HepG2 (cell line): Measurements from ENCODE around the gene OR2V2. TPM values are rescaled to one million over a fixed set of nuclear protein-coding genes. Genes with fewer than 3 reads are reported as not detected.
A peak's percentile ranks its signal among the peaks of the same experiment; 100 is the strongest.

ENCODE experiments used
- ARID4A ChIP-seq: sonication (generic); formaldehyde crosslinking; IDR thresholded peaks from 2 replicates; pipeline ENCODE4 v1.5.0; 2020; ENCODE audit warnings: mild to moderate bottlenecking, missing genetic modification reagents, borderline replicate concordance
- KIAA2018 ChIP-seq: sonication (generic); formaldehyde crosslinking; IDR thresholded peaks from 2 replicates; pipeline ENCODE4 v1.5.0; 2020; ENCODE audit warnings: mild to moderate bottlenecking, missing genetic modification reagents, borderline replicate concordance
- PAXIP1 ChIP-seq: sonication (generic); formaldehyde crosslinking; conservative IDR thresholded peaks from 2 replicates; pipeline ENCODE4 v1.4.0; 2020; ENCODE audit warnings: mild to moderate bottlenecking, missing genetic modification reagents, moderate library complexity
- RBM22 ChIP-seq: fragments of 200-400 bp; formaldehyde crosslinking; optimal IDR thresholded peaks from 2 replicates; pipeline ENCODE3; 2017; ENCODE audit warnings: mild to moderate bottlenecking, low read length, moderate library complexity
- ZBTB43 ChIP-seq: sonication (generic); formaldehyde crosslinking; conservative IDR thresholded peaks from 2 replicates; pipeline ENCODE4 v1.4.0; 2020; ENCODE audit warnings: missing genetic modification reagents
- polyA plus RNA-seq, 8 experiments: library from polyadenylated mRNA; depleted of rRNA in 3 of 8; stranded (reverse) in 7 of 8; unstranded in 1 of 8; fragments of >200 nt; fragmentation: Illumina TruSeq in 4 of 8; extraction: Trizol in 4 of 8; gene quantifications; 2 replicates each; pipeline versions ENCODE4 v1.2.1 to v1.2.3, GENCODE V29; 2011 to 2016; ENCODE audit warnings: low read depth in 4 of 8, missing spikeins in 1 of 8, mixed read lengths in 1 of 8; ENCODE audit not compliant: insufficient read depth in 1 of 8
- total RNA-seq, 5 experiments: library from RNA; depleted of rRNA; stranded (reverse); fragments of >200 nt; fragmentation: Illumina TruSeq; extraction: Trizol; gene quantifications; 2 replicates each; pipeline ENCODE4 v1.2.3, GENCODE V29; 2016; ENCODE audit warnings: low read depth in 1 of 5

OR2V2 gene
- total and polyA plus RNA-seq, 2 of the 13 experiments (the other 11 are each of a cell fraction or from before 2014, with no cell fraction given), result not detected

- TF ChIP-seq PAXIP1 (CRISPR knock-in tag) (no peak), ARID4A (CRISPR knock-in tag) (no peak), RBM22 (no peak), KIAA2018 (CRISPR knock-in tag) (peak; percentile 16; the same call in 1 of the 2 replicates), ZBTB43 (0 out of 2 replicates have a peak, but pooled peaks have one; percentile 18)
These were observed 43.5 kb downstream of the OR2V2 start (continued) for GRCh38 chr5:181190711-181191525.
